GM21360 (cell line): ENCODE results near the gene MLLT6.

Experiments
- ATAC-seq: cut with Tn5 transposase; IDR thresholded peaks from one replicate; pipeline ENCODE4 v1.9.1; 2021; ENCODE audit warnings: mild to moderate bottlenecking, moderate library complexity; ENCODE audit not compliant: unreplicated experiment

The MLLT6 gene

GRCh38 chr17:38753071-38753506 is 48.0 kb downstream of the MLLT6 start:
- ATAC-seq = no peak

- ATAC-seq = no peak
These were observed 56.5 kb downstream of the MLLT6 start for GRCh38 chr17:38761612-38762011.

- no peak for ATAC-seq
These were observed 57.2 kb downstream of the MLLT6 start for GRCh38 chr17:38762231-38762630.

GRCh38 chr17:38766341-38766740 is 61.3 kb downstream of the MLLT6 start:
- no peak for ATAC-seq

GRCh38 chr17:38768417-38768816 is 63.3 kb downstream of the MLLT6 start:
- no peak for ATAC-seq

- no peak for ATAC-seq
These were observed 68.2 kb downstream of the MLLT6 start for GRCh38 chr17:38773258-38773657.

- no peak for ATAC-seq
These were observed 72.7 kb downstream of the MLLT6 start for GRCh38 chr17:38777641-38778250.
